Endothelial cell (in vitro differentiated cells): Measurements from ENCODE around the gene TIMM44. TPM values are rescaled to one million over a fixed set of nuclear protein-coding genes. Genes with fewer than 3 reads are reported as not detected.
A peak's percentile ranks its signal among the peaks of the same experiment; 100 is the strongest.

ENCODE experiments used
- DNase-seq: peaks from one replicate; pipeline ENCODE4 v3.0.0; 2021; ENCODE audit warnings: low spot score
- H3K27ac Mint-ChIP-seq: one replicate; pipeline ENCODE4 v1.8.0; 2021; ENCODE audit warnings: mixed read lengths, inconsistent platforms; ENCODE audit not compliant: unreplicated experiment
- H3K27me3 Mint-ChIP-seq: one replicate; pipeline ENCODE4 v1.8.0; 2021; ENCODE audit warnings: mild to moderate bottlenecking, moderate library complexity, mixed read lengths, inconsistent platforms; ENCODE audit not compliant: unreplicated experiment
- H3K36me3 Mint-ChIP-seq: one replicate; pipeline ENCODE4 v1.8.0; 2021; ENCODE audit warnings: mild to moderate bottlenecking, low read depth, mixed read lengths, inconsistent platforms; ENCODE audit not compliant: unreplicated experiment
- H3K4me1 Mint-ChIP-seq: one replicate; pipeline ENCODE4 v1.8.0; 2021; ENCODE audit warnings: mild to moderate bottlenecking, mixed read lengths, inconsistent platforms; ENCODE audit not compliant: unreplicated experiment
- H3K4me3 Mint-ChIP-seq: one replicate; pipeline ENCODE4 v1.8.0; 2021; ENCODE audit warnings: mild to moderate bottlenecking, mixed read lengths, inconsistent platforms; ENCODE audit not compliant: unreplicated experiment
- H3K9me3 Mint-ChIP-seq: one replicate; pipeline ENCODE4 v1.8.0; 2021; ENCODE audit warnings: mixed read lengths, inconsistent platforms; ENCODE audit not compliant: unreplicated experiment
- CTCF ChIP-seq: fragments of 200-600 bp; sonication (generic); IDR thresholded peaks from one replicate; pipeline ENCODE4 v1.5.0; 2021; ENCODE audit warnings: antibody characterized with exemption; ENCODE audit not compliant: unreplicated experiment
- total RNA-seq: library from RNA; stranded (reverse); fragmentation: NEBNext Ultra II Directional; extraction: Animal tissue kit (Norgen Biotek cat#: 25700); gene quantifications from one replicate; pipeline ENCODE4 v1.2.1, GENCODE V29; 2021; ENCODE audit not compliant: unreplicated experiment

TIMM44 gene
- total RNA-seq, 1 donor from 2014 or later = 46.5 TPM

- H3K4me1 Mint-ChIP-seq = peaks cover 2% of the 10 kb centered on the region
- no peak within 1 kb of the TSS for H3K27ac Mint-ChIP-seq
- H3K4me3 Mint-ChIP-seq = no peak within 1 kb of the TSS
- no peaks in the 10 kb centered on the region for H3K9me3 Mint-ChIP-seq
- H3K27me3 Mint-ChIP-seq = peaks cover 12% of the 10 kb centered on the region
- H3K36me3 Mint-ChIP-seq = no peaks in the 10 kb centered on the region
- DNase-seq = peak; percentile 66
- no peak for TF ChIP-seq CTCF
Observed at GRCh38 chr19:7888145-7888825, 55.2 kb downstream of the TIMM44 start, which contains the start of gene LRRC8E. LRRC8E (plus strand) TSS chr19:7888510; CDS start chr19:7895604, 7,094 bp downstream.

GRCh38 chr19:7887408-7888144 lies 55.9 kb downstream of the TIMM44 start:
- Mint-ChIP-seq H3K27ac (no peak overlapping the region), H3K36me3 (no peaks in the 10 kb centered on the region), H3K4me3 (no peak overlapping the region), H3K4me1 (peaks cover 2% of the 10 kb centered on the region), H3K9me3 (no peaks in the 10 kb centered on the region), H3K27me3 (peaks cover 12% of the 10 kb centered on the region)
- no peak for TF ChIP-seq CTCF
- DNase-seq = no peak

- H3K9me3 Mint-ChIP-seq = no peaks in the 10 kb centered on the region
- H3K4me1 Mint-ChIP-seq = peaks cover 2% of the 10 kb centered on the region
- H3K27me3 Mint-ChIP-seq = peaks cover 10% of the 10 kb centered on the region
- DNase-seq = no peak
- no peak for TF ChIP-seq CTCF
- H3K27ac Mint-ChIP-seq = no peak overlapping the region
- H3K4me3 Mint-ChIP-seq = no peak overlapping the region
- no peaks in the 10 kb centered on the region for H3K36me3 Mint-ChIP-seq
Observed at GRCh38 chr19:7885818-7886217, 57.6 kb downstream of the TIMM44 start.

- H3K36me3 Mint-ChIP-seq = no peaks in the 10 kb centered on the region
- no peak for TF ChIP-seq CTCF
- H3K4me1 Mint-ChIP-seq = peaks cover 2% of the 10 kb centered on the region
- H3K27me3 Mint-ChIP-seq = peaks cover 5% of the 10 kb centered on the region
- no peak overlapping the region for H3K27ac Mint-ChIP-seq
- no peak overlapping the region for H3K4me3 Mint-ChIP-seq
- H3K9me3 Mint-ChIP-seq = no peaks in the 10 kb centered on the region
- DNase-seq = no peak
Observed at GRCh38 chr19:7883796-7884570, 59.5 kb downstream of the TIMM44 start.
